Amygdala (tissue), 56 donors: ENCODE data around the gene BRF1.

Experiments used
- DNase-seq, 56 donors: peaks; one replicate each; lab custom pipeline; 2025; lab: John Stamatoyannopoulos, UW

The BRF1 gene

DNA sequence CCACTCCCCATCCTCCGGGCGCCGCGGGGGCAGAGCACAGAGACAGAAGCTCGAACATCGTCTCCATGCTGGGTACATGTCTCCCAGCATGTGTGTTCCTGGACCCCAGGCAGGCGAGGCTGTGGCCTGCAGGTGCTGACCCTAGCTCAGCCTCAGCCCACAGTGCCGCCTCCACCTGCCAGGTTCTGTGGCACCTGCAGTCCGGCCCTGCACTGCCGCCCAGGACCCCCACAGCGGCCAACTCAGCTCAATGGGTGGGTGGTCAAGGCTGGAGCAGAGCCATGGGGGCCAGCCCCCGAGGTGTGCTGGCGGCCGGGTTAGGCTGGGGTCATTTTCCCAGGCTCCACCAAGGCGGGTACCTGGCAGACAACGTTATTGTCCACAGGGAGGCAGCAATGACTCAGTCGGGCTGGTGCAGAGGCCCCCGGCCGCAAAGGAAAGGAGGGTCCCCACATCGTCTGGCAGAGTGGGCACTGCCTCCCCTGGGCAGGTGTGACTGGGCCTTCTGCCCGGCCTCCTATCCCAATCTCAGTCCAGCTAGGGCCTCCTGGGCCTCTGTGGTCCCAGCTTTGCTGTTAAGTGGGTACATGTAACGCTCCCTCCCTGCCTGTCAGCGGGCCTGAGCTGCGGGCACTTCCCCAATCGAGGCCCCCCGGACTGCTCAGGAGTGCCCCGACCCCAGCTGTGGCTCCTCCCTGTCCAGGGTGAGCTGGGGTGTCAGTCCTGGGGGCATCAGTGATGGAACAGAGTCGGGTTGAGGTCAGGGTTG lies 99.5 kb downstream of the BRF1 start:
- DNase-seq = no peak

DNA sequence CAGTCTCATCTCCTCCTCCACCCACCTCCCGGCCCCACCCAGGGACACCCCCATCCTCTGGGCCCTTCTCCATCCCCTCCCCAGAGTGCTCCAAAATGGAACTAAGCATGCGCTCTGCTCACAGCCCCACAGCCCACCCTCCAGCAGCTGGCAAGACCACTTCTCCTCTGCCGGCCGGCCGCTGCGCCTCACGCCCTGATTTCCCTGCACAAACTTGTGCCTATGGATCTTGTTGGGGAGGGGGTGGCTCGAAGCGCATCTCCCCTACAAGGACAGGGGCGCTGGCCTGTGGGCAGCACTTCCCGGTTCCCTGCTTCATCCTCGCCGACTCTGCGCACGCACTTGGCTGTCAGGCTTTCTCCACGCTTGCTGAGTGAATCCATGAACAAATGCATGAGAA lies 100.2 kb downstream of the BRF1 start:
- no peak for DNase-seq

DNA sequence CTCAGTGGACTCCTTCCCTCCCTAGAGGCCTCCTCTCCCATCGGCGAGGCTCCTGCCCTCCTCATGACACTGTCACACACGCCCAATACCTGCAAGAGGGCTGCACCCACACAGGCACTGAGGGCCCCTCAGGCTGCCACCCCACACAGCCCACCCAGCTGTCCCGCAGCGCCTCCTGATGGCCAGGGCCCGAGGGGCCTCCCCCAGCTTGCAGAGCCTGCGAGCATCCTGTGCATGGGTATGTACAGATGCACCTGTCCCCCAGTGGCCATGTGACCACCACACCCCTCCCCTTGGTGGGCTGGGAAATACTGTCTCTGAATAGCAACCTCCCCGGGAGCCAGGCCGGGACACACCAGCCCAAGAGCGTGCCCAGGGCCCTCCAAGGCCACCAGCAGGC lies 100.7 kb downstream of the BRF1 start:
- no peak for DNase-seq

DNA sequence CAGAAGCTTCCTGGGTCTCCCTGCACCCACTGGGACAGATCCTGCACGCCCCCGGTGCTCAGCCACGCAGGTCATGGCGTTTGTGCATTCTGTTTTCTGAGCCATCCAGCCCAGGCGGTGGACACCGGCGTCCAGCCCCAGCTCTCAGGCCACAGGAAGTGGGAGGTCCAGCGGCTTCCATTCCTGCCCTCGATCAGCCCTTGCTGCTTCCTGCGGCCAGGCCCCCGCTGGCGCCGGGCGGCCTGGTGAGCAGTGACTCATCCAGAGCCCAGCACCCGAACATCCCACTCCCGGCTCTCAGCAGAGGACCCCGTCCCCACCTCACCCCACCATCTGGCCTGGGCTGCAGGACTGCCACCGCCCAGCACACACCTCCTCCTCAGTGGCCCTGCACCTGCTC lies 101.7 kb downstream of the BRF1 start:
- no peak for DNase-seq

DNA sequence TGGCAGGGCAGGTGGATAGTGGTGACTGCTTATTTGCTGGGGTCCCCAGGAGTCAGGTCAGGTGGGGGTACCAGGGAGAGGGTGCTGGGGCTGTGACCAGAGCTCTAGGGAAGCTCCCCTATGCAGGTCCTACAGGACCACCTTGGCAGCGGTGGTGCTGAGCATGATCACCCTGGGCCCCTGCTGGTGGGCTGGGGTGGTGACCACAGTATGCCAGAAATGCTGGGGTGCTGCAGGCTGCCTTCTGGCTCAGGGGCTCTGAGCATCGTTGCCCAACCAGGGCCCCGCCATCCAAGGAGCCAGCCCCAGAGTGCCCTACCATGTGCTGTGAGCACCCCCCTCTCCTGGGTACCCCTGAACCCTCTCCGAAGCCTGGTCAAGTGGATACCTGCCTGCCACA lies 102.2 kb downstream of the BRF1 start:
- no peak for DNase-seq

DNA sequence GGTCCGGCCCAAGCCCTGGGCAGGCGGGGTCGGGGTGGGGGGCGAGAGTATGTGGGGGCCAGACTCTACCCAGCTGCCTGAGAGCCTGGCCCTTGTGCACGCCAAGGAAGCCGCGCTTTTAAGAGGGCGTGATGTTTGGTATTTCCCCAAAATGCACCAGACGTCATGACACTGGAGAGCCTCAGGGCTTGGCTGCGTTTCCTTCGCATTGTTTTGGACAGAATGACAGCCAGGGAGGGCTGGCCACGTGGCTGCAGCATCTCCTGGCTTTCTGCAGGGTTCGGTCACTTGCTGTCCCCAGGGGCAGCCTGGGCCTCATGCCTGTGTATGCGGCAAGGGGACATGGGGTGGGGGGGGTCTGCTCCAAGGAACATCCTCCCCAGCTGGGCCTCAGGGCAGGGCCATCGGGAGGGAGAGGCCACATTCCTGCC lies 103.6 kb downstream of the BRF1 start:
- peak in 2 of 56 donors; percentile 23 to 27 for DNase-seq

DNA sequence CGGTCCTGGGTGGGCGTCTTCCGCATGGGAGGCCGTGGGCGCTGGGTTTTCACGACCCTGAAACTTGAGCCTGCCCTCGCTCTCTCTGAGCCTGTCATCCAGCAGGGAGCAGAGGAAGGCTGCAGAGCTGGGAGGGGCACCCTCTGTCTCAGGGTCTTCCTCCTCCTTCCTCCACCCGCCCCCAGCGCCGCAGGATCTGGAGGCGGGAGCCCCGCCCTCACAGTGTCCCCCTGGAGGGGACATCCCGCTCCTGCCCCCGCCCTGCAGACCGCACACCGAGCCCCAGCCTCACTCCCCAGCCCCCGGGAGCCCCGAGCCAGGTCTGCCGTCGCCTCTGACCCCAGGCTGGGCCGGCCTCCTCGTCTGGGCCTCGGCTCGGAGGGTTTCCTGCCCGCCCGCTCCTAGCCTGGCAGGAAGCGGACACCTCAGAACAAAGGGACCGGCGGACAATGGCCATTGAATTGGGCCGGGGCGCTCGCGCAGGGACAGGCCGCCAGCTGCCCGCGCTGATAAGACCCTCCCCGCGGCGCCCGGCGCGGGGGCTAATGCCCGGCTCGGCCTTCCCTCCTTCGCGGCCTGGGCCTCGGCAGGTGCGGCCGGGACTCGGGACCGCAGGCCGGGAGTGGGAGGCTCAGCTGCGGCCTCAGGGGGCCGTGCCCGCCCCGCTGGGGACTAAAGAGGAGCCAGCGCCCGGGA lies 104.4 kb downstream of the BRF1 start:
- no peak for DNase-seq

DNA sequence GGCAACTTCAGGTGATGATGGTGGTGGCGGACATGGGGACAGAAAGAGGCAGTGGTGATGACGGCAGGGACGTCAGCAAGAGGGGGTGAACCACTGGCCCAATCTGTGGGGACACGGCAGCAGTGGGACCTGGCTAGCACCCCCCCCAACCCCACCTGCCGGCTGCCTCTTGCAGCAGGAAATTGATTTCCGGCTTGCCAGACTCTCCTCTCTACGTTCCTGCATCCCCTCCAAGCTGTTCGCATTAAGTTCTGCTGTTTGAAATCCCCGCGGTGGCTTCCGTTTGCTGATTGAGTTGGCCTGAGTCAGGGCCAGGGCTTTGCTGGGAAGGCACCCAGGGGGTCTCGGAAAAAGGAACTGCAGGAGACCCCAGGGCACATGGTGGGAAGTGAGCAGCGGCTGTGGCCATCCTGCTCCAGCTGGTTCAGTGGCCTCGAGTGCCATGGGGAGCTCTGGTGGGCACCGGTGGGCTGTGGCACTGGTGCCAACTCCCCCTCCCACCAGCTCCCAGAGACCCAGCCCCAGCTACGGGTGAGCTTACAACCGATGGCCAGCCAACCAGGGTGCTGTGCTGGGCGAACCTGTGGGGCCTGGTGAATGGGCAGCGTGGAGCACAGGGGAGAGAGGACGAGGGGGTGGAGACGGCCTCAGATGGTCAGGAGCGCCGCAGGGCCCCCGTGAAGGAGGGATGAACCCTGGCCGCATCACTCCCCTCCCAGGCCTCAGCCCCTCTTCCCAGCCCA lies 105.1 kb downstream of the BRF1 start:
- no peak for DNase-seq

DNA sequence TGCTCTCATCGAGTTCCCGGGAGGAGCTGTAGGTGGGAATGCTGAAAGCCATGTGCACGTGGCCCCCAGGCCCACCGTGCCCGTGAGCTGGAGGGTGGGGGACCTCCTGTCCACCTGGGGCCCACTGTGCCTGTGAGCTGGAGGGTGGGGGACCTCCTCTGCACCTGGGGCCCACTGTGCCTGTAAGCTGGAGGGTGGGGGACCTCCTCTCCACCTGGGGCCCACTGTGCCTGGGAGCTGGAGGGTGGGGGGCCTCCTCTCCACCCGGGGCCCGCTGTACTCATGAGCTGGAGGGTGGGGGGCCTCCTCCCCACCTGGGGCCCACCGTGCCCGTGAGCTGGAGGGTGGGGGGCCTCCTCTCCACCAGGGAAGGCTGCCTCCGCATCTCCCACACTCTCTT lies 105.8 kb downstream of the BRF1 start:
- no peak for DNase-seq

DNA sequence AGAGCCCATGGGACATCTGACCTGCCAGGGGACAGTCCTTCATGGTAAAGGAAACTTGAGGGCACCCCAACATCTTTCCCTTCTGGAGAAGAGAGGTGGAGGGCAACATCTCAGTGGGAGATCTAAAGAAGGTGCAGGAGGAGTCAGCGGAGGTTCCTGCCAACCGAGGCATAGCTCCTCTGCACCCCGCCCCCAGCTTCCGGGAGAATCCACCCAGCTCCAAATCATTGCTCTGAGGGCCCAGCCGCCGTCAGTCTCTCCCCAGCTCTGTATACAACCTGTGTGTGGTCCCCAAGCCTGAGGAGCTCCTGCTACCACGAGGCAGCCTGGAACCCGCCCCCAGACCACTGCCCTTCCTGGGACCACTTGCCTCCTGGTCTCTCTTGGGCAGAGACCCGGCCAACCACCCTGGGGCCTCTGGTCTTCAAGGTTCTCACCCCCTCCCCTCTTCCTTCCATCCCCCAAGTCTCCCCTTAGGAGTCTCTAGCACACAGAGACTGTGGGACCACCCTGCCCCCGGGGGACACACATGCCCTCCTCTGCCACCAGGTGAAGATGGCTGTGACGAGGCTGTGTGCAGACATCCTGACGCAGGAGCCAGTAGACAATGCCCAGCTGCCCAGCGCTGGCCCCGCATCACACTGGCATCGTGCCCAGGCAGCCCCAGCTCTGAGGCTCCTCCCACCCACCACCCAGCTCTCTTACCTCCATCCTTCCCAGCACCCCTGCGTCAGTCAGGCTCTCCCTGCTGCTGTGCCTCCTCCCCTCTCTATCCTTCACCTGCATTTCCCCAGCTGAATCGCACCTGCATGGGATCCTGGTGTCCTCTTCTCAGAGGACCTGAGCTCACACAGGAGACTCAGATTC lies 106.7 kb downstream of the BRF1 start:
- DNase-seq = no peak

DNA sequence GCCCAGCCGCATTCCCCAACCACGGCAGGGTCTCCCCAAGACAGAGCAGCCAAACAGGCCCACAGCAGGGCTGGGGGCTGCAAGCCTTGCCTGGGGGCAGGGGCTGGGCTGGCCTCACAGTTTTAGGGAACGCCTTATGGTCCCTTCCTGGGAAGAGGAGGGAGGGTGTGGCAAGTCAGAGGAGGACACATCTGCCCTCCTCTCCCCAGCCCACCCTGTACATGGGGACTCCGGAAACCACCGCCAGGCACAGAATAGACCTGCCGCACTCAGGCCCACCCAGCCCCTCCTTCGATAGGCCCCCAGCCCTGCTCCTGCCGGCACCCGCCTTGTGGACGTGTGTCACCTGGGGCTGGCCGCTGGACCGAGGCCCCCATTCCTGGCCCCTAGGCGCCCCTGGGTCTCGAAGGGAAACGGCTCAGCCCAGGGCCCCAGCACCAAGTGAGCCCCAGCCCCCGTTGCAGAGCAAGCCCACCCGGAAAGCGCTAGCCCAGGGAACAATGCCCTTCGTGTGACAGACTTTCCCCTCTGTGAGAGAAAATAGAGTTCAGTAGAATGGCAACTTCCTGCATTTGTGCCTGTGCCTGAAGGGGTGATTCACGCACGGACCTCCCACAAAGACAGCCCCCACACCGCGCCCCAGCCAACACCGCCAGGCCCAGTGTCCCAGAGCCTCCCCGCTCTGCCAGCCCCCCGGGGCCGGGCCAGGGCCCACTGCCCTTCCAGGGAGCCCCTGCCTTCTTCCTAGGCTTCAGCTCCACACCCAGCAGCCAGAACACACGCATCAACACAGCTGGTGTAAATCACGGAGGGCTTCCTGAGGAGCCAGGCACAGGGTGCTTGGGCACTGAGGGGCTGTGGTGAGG lies 107.7 kb downstream of the BRF1 start:
- no peak for DNase-seq

DNA sequence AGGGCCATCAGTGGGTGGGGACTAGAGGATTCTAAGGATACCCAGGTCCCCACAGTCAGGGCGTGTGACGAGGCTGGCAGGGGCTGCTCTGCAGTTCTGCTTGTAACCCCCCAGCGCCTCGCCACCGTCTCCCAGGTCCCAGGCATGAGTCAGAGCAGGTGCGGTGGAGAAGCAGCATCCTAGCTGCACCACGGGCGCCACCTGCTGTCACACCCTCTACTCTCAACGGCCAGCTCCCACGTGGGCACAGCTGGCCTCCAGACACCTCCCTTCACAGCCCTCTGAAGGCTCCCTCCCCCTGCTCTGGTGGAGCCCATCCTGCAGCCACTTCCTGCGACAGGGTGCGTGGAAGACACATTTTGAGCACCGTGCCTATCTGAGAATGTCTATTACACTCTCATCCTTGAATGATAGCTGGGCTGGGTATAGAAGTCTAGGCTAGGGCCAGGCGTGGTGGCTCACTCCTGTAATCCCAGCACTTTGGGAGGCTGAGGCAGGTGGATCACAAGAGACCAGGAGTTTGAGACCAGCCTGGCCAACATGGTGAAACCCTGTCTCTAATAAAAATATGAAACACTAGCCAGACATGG lies 112.8 kb downstream of the BRF1 start:
- DNase-seq = no peak

DNA sequence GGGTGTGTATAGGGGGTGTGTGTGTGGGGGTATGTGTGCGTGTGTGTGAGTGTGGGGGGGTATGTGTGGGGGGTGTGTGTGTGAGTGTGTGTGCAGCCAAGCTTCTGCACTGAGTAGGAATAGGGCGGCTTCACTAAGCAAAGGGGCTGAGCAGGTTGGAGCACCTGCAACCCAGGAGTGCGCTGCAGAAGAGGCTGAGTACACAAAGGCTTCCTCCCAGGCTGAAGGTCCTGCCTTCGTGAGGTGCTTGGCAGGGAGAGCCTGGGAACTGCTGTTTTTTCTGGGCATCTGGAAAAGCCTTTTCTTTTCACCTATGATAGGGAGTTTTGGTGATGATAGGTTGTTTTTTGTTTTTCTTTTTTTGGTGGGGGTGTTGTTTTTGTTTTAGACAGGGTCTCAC lies 113.7 kb downstream of the BRF1 start:
- DNase-seq = no peak

DNA sequence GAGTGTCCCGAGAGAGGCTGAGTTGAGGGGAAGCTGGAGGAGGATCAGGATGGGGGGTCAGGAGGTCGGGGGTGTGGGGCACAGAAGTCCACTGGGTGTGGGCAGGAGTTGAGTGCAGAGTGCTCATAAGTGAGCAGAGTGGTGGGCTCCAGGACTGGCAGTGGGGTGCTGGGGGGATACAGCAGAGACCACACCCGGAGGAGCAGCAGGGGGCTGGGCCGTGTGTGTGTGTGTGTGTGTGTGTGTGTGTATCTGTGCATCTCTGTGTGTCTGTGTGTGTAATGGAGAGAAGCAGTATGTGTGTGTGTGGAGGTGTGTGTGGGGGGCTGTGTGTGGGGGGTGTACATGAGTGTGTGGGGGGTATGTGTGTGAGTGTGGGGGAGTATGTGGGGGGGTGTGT lies 114.8 kb downstream of the BRF1 start:
- DNase-seq = no peak

DNA sequence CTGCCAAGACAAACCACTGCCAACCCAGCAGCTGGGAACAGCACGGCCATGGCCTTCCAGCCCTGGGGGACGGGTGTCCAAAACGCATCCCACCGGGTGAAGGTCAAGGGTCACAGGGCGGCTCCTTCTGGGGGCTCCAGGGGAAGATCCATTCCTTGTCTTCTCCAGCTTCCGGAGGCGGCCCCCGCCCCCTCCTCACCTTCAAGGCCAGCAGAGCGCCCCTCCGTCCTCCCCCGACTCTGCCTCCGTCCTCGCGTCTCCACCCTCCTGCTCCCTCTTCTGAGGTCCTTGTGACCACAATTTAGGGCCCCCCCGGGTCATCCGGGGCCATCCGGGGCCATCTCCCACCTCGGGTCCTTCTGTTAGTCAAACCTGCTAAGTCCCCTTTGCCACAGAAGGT lies 115.8 kb downstream of the BRF1 start:
- no peak for DNase-seq

DNA sequence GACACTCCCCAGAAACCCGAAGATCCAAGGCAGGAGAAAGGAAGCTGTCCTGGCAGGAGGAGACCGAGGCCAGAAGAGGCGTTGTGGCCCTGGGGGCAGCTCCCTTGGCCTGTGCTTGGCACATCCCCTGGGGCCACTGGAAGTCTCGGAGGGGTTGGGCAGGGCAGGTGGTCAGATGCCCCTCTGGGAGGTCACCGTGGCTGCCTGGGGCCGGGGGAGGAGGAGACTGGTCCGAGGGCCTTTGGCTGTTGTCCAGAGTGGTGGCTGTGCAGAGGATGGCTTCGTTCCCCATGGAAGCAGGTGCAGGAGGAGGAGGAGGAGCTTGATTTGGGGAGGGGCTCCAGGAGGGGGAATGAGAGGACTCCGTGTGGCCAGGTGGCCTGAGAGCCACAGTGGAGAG lies 116.3 kb downstream of the BRF1 start:
- no peak for DNase-seq

DNA sequence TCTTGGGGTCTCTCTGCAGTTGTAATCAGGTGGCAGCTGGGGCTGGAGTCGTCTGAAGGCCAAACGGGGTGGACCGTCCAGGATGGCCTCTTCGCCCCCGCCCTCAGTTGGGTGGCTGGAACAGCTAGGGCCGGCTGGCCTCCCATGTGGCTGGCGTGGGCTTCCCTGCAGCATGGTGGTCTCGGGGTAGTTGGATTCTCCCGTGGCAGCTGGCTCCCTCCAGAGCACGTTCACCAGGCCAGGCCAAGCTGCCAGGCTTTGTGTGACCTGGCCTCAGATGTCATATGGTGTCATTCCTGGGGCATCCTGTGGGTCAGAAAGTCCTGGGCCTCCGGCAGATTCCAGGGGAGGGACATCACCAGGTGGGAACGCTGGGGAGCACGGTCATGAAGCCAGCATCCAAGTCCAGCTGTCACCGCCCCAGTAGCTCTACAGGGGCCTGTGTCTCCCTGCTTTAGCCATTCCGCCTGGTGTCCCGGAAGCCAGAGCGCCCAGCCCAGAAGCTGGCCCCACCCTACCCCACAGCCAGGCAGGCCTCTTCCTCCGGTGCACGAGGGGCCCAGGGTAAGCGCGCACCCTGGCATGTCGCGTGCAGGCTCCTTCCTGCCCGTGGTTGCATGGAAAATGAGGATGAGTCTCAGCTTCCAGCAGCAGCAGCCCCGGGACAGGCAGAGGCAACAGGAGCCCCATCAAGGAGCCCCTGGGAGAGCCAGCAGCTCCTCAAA lies 118.3 kb downstream of the BRF1 start:
- no peak for DNase-seq

DNA sequence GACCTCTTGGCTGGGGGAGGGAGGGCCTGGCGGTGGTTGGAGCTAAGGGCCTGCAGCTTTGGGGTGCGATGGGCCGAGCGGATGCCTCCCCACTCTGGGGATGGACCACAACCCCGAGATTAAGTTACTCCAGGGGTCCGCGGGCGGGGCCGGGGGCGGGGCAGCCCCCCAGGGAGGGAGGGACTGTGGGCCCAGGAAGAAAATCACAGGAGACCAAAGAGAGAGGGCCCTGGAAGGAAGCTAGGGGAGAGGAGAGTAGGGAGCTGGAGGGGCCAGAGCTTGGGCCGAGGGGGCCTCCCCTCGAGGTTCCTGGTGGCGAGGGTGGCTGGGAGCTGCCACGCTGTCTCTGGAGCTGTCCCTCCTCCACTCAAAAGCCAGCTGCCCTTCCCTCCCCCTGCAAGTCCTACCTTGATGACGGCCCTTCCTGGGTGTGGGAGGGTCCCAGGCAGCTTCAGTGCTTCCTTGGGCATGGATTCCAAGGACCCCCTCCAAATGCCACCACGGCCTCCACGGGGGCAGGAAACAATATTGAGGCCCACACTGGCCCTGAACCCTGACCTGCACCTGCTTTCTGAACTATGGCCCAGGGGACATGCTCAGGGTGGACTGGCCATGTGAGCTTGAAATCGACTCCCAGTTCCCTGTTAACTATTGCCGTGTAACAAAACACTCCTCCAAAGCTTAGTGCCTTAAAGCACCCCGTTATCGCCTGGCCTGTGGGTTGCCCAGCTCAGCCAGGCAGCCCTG lies 119.1 kb downstream of the BRF1 start:
- no peak for DNase-seq
